GM19043 (cell line): ENCODE measurements around the gene KCNAB2.

ENCODE experiments used
- ATAC-seq: cut with Tn5 transposase; IDR thresholded peaks from one replicate; pipeline ENCODE4 v1.9.1; 2021; ENCODE audit warnings: low read depth; ENCODE audit not compliant: unreplicated experiment

Gene KCNAB2

DNA sequence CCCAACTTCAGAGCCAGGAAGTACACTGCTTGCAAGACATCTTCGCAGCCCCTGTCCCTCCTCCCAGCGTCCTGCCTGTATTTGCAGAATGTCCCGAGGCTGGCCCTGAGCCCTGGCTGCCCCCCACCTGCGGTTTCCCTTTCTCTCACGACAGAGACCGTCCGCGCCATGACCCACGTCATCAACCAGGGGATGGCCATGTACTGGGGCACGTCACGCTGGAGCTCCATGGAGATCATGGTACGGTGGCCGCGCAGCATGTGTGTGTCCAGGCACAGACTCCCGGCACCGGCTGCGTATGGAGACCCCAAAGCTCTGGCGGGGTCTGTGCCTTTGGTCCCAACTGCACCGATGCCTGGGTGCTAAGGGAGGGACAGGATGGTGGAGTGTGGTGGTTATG, 48.6 kb downstream of the KCNAB2 start:
- no peak for ATAC-seq

DNA sequence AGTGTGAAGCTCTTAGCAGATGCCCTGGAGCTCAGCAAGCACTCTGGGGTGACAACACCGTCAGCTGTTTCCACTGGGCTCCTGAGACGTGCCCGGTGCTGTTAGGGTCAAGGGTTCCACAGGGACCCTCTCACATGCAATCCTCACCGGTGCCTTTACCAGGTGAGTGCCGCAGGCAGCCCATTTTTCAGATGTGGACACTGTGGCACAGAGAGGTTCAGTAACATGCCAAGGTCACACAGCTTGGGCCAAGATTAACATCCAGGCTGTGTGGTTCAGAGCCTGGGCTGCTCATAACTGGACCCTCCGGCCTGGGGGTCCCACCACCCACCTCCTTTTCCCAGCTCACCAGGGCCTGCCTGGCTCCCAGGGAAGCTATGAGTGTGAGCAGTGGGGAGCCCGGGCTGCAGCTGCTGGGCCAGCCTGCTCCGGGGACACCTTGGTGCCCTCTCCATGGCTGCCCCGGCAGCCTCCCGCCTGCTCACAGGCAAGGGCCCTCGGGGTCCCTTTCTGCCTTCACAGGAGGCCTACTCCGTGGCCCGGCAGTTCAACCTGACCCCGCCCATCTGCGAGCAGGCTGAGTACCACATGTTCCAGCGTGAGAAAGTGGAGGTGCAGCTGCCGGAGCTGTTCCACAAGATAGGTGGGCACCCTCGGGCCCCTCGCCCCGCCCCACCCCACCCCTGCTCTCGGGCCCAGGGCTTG, 49.3 kb downstream of the KCNAB2 start:
- no peak for ATAC-seq

DNA sequence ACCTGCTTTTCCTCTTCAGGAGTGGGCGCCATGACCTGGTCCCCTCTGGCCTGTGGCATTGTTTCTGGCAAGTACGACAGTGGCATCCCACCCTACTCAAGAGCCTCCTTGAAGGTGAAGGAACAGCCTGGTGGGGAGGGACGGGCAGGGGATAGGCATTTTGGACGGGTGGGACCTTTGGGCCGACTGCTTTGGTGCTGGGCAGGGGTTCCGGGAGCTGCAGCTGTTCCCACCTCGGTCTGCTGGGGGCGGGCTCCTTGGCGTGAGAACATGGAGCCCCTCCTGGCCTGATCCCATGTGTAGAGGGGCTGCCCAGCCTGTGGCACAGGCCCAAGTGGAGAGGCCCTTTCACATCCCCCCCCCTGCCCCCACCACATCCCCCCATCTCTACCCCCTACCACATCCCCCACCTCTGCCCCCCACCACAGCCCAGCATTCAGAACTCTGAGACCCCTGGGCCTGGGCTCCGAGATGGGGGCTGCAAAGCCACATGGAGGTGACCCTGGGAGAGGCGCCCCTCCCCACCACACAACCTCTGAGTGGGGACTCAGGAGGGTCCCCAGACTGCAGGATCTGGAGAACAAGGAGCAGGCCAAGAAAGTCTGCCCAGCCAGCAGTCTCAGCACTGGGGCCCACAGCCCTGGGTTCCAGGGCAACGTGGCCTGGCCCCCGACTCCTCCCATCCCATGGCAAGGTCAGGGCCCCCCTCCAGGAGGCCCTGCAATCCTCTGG, 50.0 kb downstream of the KCNAB2 start:
- no peak for ATAC-seq

DNA sequence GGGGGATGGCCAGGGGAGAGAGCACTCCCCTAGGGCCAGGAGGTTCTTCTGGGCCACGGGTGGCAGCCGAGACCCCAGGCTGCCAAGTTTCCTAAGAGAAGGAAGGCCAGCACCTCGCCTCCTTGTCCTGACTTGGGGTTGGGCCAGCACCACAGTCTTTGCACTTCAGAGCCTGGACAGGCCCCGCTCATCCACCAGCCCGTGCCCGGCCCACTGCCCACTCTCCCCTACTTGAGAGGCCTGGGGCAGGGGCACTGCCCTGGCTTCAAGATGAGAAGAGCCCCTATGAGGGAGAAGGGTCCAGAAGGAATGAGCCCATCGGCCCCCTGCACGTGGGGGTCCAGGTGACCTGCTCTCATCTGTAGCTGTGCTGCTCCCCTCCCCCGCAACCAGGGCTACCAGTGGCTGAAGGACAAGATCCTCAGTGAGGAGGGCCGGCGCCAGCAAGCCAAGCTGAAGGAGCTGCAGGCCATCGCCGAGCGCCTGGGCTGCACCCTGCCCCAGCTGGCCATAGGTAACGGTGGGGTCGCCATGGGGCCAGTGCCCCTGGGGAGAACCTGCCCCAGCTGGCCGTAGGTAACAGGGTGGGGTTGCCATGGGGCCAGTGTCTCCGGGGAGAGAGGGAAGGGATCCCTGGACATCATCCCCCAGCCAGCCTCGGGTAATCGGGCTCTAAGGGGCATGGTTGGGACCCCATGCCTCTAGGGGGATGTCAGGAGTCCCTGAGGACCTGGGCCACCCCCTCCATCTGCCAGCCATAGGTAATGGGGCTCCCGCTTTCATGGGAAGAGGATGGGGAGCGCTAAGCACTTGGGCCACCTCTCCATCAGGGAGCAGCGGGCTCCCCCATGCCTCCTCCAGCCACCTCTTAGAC, 50.8 kb downstream of the KCNAB2 start:
- no peak for ATAC-seq

DNA sequence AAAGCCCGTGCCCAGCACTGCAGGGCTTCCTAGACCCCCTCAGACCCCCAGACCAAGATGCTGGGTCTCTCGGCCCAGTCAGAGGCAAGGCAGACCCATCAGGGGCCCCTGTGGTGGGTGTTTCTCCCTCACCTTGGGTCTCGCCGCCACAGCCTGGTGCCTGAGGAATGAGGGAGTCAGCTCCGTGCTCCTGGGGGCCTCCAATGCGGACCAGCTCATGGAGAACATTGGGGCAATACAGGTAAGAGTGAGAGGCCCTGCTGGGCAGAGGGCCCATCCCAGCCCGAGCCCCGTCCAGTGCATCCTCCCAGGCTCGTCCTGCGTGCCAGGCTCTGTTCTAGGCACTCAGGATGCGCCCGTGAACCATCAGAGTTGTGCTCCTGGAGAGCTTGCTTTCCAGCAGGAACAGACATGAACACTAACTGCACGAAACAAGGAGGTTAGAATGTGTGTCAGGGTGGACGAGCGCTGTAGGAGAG, 51.5 kb downstream of the KCNAB2 start:
- no peak for ATAC-seq

DNA sequence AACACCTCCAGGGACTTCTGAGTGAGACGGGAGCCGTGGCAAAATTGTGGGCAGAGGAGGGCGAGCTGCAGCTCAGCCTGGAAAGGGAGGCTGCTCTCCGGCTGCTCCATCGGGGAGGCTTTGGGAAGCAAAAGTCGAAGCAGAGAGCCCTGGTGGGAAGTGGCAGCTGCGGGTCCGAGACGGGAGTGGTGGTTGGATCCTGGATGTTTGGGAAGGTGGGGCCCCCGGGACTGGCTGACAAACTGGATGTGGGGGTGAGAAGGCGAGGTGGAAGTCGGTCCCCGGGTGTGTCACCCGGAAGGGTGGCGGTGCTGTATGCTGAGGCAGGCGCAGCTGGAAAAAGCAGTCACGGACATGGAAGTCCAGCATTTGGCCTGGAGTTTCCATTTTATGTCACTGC, 52.1 kb downstream of the KCNAB2 start:
- no peak for ATAC-seq

DNA sequence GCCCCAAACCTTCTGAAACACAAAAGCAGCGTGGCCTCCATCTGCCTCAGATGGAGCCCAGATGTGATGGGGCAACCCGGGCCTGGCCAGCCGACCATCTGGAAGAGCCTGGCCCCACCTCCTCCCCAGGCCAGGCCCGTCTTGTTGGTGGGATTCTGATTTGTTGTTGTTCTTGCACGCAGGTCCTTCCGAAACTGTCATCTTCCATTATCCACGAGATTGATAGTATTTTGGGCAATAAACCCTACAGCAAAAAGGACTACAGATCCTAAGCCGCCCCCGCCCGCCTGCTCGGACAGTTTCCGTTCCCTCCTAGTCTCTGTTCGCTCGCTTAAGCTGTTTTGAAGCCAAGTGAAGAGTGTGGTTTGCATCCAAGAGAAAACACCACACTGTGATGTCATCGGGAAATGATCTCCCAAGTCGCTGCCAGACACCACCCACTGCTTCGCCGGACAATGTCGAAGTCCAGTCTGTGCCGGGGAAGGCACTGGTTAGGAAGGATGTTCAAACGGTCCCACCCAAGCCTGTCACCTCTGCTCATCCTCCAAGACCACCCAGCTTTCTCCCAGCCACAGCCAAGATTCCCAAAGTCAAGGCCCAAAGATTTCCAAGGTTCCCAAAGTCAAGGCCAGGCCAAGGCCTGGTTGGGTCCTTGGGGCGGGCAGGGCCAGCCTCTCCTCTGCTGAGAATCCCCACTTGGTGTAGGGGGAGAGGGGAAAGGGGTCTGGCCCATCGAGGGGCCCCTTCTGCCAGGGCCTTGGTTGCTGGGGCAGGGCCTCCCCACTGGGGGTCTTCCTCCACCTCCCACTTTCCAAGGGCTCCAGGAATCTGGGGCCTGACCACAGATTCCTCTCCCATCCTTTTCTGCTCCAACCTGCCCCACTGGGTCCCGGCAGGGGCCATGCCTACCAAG, 52.9 kb downstream of the KCNAB2 start:
- no peak for ATAC-seq

DNA sequence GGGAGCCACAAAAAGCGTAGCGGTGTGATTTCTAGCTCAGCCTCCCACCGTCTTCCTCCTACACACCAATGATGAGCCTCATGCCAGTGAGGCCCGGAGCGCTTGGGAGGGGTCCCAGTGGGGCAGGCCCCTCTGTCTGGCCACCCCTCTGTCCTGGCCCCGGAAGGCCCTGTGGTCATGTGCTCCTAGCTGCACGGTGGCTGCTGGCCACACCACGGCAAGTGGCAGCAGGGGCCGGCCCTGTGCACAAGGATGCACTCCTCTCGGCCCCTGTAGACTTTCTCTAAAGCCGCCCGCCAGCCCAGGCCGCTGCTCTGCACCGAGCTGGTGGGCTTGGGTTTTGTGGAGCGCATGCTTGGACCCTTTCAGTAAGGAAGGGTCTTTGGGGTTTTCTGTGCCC, 53.6 kb downstream of the KCNAB2 start:
- no peak for ATAC-seq

DNA sequence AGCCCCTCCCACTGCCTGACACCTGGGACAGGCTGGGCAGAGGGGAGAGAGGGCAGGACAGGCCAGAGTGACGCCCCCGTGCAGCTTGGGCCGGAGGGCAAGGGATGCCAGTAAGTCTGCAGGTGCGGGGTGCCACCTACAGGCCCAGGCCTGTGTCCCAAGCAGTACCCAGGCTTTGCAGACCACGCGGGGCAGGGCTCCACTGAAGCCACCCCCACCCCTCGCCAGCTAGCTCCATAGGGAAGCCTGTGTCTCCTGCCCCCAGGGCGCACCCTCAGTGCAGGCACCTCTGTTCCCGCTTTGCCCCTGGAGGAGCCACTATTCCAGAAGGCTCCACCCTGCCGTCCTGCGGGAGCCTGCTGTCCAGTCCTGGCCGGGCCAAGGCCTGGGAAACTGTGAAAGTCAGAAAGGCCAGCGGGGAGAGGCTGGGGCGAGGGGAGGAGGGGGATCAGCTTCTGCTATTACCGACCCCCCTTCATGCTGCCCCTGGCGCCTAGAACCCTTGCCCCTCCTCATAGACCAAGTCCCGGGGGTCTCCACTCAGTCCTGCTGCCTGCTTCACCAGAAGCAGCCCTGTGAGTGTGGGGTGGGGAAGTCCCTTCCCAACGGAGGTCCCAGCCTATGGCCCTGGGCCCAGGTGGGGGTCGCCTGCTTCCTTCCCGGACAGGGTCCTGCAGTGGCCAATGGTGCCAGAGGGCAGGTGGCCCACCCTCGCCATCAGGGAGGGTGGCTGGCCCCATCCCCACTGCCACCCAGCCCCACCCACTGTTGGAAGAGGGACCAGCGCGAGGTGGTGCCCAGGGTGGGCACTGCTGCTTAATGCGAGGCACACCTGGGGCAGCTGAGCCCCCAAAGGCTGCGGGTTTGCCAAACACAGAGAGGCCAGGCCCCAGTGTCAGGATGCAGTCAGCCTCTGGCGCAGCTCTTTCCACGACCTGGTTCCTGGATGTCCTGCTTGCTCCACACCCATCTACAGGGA, 54.4 kb downstream of the KCNAB2 start:
- no peak for ATAC-seq

DNA sequence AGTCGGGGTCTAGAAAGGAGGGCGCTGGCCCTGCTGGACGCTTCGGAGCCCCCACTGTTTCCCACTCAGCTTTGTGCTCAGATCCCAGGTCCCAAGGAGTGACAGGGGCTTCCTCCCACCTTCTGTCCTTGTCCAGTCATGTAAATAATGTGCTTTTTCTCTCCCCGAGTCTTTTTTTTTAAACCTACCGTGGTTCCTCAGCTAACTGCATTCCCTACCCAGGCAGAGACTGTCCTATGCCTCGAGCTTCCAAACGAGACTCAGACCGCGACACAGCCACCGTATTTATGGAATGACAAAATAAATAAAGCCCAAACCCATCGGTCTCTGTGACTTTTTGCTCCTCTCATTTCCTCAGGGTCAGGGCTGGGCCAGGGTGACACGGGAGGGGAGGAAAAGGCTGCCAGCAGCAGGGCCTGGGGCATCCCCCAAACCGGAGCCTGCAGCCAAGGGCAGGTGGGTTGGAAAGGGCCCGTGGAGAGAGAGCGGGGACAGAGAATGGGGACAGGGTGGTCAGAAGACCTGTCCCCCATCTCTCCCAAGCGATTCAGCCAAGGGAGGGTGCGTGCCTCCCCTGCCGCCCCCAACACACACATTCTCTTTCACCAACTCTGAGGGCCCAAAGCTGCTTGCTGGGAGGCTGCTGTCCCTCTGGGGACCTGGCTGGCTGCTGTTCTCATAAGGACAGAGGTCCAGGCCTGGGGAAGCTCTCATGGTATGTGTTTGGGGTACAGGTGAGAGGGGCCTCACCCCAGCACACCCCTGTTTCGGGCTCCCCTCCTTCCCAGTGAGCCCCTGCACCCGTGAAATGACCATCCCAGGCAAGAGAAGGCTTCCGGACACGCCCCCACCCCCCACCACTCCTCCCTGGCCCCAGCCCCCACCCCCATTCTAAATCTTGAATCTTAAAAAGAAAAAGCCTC, 55.4 kb downstream of the KCNAB2 start:
- ATAC-seq = no peak

DNA sequence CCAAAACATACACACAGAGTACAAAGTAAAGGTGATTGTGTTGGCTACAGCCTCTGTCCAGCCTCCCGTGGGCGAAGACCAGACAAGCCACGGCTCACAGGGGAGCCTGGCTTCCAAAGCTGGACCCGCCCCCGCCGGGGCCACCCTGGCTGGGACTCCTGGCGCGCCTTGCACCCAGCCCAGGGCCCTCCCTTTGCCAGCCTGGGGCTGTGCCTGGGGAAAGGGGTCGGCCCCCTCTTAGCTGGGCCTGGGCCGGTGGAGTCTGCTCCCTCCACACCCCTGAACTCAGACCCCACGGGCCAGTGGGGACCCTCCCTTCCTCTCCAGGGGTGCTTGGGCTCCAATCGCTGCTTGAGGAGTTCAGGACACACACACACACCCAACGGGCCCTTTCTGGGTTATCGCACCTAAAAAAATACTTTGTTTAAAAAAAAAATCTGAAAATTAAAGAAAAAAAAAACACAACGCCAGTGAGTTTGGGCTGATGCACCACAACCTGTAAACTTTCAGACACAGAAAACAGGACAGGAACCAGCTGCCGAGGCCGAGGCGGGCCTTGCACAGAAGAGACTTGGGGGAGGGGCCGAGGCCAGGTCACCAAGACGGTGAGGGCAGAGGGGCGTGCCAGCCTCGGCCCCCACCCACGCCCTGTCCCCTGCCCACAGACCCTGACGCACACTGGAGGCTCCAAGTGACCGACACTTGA, 56.3 kb downstream of the KCNAB2 start:
- no peak for ATAC-seq

DNA sequence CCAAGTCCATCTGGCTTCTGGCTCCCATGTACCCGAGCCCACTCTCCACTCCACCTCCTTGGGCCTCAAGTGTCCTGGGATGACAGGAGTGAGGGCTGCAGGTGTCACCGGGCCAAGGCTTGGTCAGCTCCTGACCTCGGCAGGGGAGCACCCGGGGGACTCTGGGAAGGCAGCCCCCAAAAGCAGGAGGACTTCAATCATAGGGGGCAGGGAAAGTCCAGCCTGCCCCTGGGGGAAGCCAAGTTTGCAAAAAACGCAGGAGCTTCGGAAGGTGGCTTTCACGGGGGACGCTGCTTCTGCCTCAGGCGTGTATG, 56.8 kb downstream of the KCNAB2 start:
- ATAC-seq = no peak

DNA sequence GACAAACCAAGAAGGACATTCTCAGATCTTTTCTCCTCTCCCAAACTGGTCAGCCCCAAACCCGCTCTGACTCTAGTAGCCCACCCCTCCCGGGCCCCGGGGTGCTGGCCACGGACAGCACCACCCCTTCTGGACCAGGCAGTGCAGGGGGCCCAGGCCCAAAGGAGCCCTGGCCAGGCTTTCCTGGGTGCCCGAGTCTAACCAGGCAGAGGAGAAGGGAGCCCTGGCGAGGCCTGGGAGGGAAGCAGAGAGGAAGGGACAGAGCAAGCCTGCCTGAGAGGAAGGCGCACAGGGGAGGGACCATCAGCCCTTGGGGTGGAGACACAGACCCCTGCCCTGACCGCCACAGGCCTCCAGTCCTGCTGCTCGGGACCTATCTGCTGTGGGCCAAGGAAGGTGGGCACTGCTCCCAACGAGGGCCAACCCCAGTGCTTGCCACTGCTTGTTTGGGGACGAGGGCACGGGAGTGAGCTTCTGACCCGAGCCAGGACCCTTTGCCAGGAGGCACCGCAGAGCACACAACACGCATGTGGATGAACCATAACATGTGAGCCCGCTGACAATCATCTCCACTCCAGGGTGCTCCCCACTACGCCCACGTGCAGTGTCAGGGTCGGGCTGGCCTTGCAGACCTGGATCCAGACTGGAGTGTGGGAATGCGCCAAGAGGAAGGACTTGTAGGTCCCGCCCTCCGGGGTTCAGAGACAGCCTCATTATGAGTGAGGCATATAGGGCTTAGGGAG, 57.6 kb downstream of the KCNAB2 start:
- ATAC-seq = no peak

DNA sequence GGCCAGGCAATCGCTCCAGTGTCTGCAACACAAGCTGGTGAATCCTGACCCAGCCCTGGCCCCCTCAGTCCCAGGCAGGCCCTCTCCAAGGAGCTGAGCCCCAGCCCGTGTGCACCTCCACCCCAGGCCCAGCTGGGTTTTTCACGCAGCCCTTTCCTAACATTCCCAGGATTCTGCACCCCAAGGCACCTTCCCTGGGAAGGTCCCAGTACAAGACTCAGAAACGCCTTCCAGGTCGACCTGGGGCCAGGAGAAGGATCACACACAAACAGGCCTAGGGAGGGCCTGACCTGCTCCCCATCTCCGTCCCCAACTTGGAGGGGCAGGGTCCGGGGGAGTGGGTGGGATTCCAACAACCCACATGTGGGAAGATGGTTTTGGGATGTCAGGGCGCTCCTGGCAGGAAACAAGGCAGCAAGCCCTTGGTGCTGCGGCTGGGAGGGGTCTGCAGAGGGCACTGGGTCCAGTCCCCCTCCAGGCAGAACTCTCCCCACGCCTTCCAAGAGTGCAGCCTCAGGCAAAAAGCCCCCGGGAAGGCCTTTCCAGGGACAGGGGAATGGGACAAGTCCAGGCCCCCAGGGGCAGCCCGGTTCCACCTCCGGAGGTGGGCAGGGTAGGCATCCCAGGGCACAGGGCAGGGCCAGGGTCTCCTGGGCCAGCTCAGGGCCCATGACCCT, 58.3 kb downstream of the KCNAB2 start:
- ATAC-seq = no peak

DNA sequence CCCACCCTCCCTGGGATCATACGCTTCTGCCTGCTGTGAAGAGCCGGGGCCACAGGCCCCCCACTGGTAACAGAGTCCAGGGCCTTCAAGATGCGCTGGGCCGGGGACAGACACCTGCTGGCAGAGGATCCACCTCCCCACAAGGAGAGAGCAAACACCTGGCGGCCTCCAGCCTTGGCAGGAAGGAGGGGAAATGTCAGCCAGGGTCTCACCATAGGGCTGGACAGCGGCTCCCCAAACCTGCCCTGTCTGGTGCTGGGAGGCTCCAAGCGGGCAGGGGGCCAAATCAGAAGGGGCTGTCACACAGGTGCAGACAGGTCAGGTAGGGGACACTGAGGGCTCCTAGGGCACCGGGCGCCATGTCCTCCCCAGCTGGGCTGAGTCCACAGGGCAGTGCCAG, 58.9 kb downstream of the KCNAB2 start:
- no peak for ATAC-seq

DNA sequence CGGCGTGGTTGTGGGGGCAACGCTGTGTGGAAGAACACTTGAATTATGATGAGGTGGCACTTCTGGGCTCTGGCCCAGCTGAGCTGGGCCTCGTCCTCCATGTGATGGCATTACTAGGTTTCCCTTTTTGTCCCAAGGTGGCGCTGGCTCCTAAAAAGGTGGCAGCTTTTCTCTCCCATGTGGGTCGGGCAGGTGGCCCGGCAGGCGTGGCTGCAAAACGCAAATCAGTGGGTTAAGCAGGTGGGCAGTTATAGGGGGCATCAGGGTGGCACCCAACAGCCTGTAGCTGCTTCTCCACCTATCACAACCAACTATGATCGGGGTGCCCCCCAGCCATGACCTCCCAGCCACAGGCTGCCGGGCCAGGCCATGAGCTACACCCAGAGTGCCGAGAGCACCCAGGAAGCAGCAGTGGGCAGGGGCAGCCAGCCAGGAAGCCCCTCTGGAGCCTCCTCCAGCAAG, 59.6 kb downstream of the KCNAB2 start:
- no peak for ATAC-seq
